Measurements from ENCODE around the gene CACNA1B. TPM values are rescaled to one million over a fixed set of nuclear protein-coding genes. Genes with fewer than 3 reads are reported as not detected.

The CACNA1B gene
- total RNA-seq, 1 donor from 2014 or later = 0.19 TPM

- no peak for TF ChIP-seq CTCF (IDR thresholded peaks at IDR 0.05; ENCODE audit: borderline replicate concordance)
- no peak for DNase-seq
These were observed 108.1 kb downstream of the CACNA1B start for GRCh38 chr9:137985637-137986071.

GRCh38 chr9:137986268-137987099, 108.9 kb downstream of the CACNA1B start:
- intact Hi-C loops (cut with micrococcal nuclease) = no loop called here
- Histone ChIP-seq H3K36me3 (no peaks in the 10 kb centered on the region), H3K27ac (replicated peaks) (no peak overlapping the region), H3K4me3 (no peak overlapping the region), H3K9me3 (replicated peaks) (peaks cover under 1% of the 10 kb centered on the region), H3K27me3 (ENCODE audit: low read depth) (peaks cover 83% of the 10 kb centered on the region), H3K4me1 (no peaks in the 10 kb centered on the region)
- DNase-seq = no peak
- TF ChIP-seq CTCF (IDR thresholded peaks at IDR 0.05; ENCODE audit: borderline replicate concordance) = no peak

More at GRCh38 chr9:137985637-137986071, 108.1 kb downstream of the CACNA1B start:
- Histone ChIP-seq H3K9me3 (replicated peaks) (peaks cover 5% of the 10 kb centered on the region), H3K36me3 (no peaks in the 10 kb centered on the region), H3K4me3 (no peak overlapping the region), H3K27me3 (ENCODE audit: low read depth) (peaks cover 77% of the 10 kb centered on the region), H3K27ac (replicated peaks) (no peak overlapping the region), H3K4me1 (no peaks in the 10 kb centered on the region)
- intact Hi-C loops (cut with micrococcal nuclease) = no loop called here

GRCh38 chr9:137987244-137988030, 109.9 kb downstream of the CACNA1B start:
- no peaks in the 10 kb centered on the region for H3K9me3 ChIP-seq (replicated peaks)
- H3K27ac ChIP-seq (replicated peaks) = no peak overlapping the region
- no peaks in the 10 kb centered on the region for H3K4me1 ChIP-seq
- no peaks in the 10 kb centered on the region for H3K36me3 ChIP-seq
- intact Hi-C loops (cut with micrococcal nuclease) = no loop called here
- DNase-seq = no peak
- TF ChIP-seq CTCF (IDR thresholded peaks at IDR 0.05; ENCODE audit: borderline replicate concordance) = no peak
- peaks cover 91% of the 10 kb centered on the region for H3K27me3 ChIP-seq (ENCODE audit: low read depth)
- no peak overlapping the region for H3K4me3 ChIP-seq

- no peak for TF ChIP-seq CTCF (IDR thresholded peaks at IDR 0.05; ENCODE audit: borderline replicate concordance)
- Histone ChIP-seq H3K27ac (replicated peaks) (no peak overlapping the region), H3K27me3 (ENCODE audit: low read depth) (peaks cover 90% of the 10 kb centered on the region), H3K4me3 (no peak overlapping the region), H3K9me3 (replicated peaks) (no peaks in the 10 kb centered on the region), H3K4me1 (no peaks in the 10 kb centered on the region), H3K36me3 (no peaks in the 10 kb centered on the region)
- DNase-seq = no peak
- intact Hi-C loops (cut with micrococcal nuclease) = no loop called here
These were observed 110.5 kb downstream of the CACNA1B start for GRCh38 chr9:137988051-137988450.

GRCh38 chr9:137988701-137989100, 111.1 kb downstream of the CACNA1B start:
- Histone ChIP-seq H3K9me3 (replicated peaks) (no peaks in the 10 kb centered on the region), H3K36me3 (no peaks in the 10 kb centered on the region), H3K4me1 (no peaks in the 10 kb centered on the region), H3K27ac (replicated peaks) (no peak overlapping the region), H3K4me3 (no peak overlapping the region), H3K27me3 (ENCODE audit: low read depth) (peaks cover 93% of the 10 kb centered on the region)
- no peak for DNase-seq
- intact Hi-C loops (cut with micrococcal nuclease) = no loop called here
- no peak for TF ChIP-seq CTCF (IDR thresholded peaks at IDR 0.05; ENCODE audit: borderline replicate concordance)

All from left ventricle myocardium inferior (tissue), 1 donor.